Epidermal melanocyte (primary cell): ENCODE data around the gene TRDMT1.

Source experiments
- DNase-seq: peaks from one replicate; pipeline ENCODE4 v3.0.0; 2011; ENCODE audit warnings: low spot score; ENCODE audit not compliant: insufficient read length

Gene TRDMT1

DNA sequence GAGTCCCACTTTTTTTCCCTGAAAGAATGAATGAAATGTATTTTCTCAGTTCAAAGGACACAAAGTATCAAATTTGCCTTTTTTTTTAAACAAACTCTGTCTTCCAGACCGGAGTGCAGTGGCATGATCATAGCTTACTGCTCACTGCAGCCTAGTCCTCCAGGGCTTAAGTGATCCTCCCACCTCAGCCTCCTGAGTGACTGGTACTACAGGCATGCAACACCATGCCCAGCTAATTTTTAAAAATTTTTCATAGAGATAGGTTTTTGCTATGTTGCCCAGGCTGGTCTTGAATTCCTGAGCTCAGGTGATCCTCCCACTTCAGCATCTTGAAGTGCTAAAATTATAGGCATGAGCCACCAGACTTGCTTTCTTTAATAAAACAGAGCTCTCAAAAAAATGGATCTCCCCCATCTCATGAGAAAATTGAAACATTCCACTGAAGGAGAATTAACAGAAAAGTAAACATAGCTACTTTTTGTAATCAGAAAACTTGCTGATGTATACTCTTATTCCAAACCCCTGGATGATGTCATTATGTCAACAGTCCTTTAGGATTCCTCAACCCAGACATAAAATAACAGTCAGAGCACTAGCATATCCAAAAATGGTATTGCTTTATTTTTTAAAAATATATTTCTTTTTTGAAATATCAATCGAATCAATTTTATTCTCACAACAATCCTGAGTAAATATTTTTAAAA lies 12.3 kb upstream of the TRDMT1 start:
- DNase-seq, result no peak

DNA sequence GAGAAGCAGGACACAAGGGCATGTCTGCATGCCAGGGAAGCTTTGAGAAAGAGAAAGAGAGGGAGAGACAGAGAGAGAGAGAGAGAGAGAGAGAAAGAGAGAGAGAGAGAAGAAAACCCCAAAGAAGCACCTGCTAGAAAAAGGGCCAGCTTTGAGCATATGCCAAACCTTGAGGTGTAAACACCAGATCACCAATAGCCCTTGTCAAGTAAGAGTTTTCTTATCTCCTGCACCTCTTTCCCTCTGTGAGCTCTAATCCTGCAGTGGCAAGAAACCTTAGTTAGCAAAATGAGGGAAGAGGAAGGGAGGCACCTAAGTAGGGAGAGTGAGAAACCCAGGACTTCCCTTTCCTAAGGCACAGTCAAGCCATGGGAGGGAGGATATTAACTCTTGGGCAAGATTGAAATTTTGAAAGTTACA lies 11.3 kb upstream of the TRDMT1 start:
- DNase-seq, result no peak

DNA sequence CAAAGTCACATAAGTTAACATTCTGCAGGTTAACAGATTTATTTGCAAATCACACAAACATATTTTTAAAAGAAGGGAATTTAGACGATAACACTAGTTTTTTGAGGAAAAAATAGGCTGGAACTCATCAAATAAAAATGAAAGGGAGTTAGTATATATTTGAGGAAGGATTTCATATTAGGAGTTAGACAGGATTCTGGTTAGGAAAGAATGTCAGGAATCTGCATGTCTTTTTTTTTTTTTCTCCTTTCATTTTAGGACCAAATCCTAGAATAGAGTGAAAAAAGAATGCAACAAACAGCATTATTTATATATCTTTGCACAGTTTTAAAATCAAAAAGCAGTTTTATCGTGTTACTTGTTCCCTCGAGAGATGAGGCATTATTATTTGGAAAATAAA lies 8.9 kb upstream of the TRDMT1 start:
- no peak for DNase-seq

DNA sequence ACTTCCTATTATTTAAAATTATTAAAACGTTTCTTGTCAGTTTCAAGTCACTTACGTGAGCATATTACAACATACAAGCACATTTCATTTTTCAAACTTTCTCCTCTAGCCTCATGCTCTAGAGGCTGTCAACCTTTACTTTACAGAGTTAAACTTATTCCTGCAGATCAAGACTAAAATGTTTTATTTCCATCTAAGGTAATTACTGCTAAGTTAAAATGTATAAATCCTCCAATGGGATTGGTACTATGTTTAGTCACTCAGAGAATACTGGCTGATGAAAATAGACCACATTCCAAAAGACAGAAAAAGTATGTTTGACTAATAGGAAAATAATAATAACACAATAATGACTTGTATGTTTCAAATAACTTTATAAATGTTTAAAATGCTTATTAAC lies 8.4 kb upstream of the TRDMT1 start:
- no peak for DNase-seq

DNA sequence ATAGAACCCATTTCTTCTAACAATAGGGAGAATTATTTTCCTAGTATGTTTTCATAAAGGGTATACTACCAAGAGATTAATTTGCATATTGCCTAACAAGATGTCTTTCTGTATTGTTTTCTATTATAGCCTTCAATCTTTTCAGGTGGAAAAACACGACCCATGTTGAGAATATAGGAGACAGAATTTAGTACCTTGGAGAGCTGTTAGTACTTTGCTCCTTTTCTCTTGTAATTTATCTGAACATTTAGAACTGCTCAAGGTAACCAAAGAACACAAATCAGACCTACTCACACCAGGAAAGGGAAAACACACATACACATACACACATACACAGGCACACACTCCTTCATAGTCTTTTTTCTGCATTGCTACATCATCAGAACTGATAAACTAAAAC lies 7.8 kb upstream of the TRDMT1 start:
- DNase-seq, result no peak

- DNase-seq, result no peak
Measured at GRCh38 chr10:17208476-17208875, 7.0 kb upstream of the TRDMT1 start.

GRCh38 chr10:17206210-17206709 lies 4.8 kb upstream of the TRDMT1 start:
- no peak for DNase-seq

- DNase-seq, result no peak
Measured at GRCh38 chr10:17203416-17203815, 1.9 kb upstream of the TRDMT1 start.

GRCh38 chr10:17202999-17203398 lies 1.5 kb upstream of the TRDMT1 start:
- DNase-seq, result no peak

- no peak for DNase-seq
Measured at GRCh38 chr10:17202506-17202905, 1.0 kb upstream of the TRDMT1 start.

- no peak for DNase-seq
Measured at GRCh38 chr10:17201794-17202116, 283 bp upstream of the TRDMT1 start.

GRCh38 chr10:17200001-17200911 lies 1.2 kb downstream of the TRDMT1 start:
- DNase-seq, result no peak

DNA sequence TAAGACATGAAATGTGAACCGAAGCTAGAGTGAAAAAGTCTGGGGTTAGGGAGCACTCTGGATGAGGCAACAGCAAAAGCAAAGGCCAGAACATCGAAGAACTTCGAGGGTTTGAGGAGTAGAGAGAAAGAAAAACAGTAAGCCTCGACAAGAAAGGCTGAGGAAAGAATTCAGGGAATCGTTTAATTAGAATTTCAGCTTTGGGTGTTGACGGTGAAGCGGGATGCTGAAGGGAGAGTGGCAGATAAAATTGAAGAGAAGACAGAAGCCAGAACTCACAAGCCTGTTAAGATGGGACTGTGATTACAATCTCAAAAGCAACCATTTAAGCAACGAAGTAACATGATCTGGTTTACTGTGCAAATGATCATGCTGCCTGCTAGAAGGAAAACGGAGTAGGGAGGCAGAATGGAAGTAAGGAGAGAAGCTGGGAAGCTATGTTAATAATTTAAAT lies 2.1 kb downstream of the TRDMT1 start:
- DNase-seq, result no peak

GRCh38 chr10:17196573-17196972 lies 4.9 kb downstream of the TRDMT1 start:
- no peak for DNase-seq

DNA sequence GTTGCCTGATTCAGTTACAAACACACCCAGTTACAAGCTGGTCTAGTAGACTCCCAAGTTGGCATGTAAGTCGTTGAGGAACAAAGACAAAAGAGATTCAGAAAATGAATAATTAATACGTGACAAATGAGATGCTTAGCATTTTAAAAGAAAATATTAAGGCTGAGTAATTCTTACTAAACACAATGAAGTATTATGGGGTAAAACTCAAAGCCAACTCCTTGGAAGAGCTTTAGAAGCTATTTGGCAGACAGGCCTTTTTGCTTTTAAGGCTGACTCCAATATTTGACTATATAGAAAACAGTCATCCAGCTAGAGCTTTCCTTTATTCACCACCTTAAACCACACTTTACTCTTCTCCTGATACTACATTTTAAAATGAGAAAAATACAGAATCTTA lies 5.4 kb downstream of the TRDMT1 start:
- DNase-seq, result no peak

GRCh38 chr10:17195083-17195482 lies 6.4 kb downstream of the TRDMT1 start:
- no peak for DNase-seq

DNA sequence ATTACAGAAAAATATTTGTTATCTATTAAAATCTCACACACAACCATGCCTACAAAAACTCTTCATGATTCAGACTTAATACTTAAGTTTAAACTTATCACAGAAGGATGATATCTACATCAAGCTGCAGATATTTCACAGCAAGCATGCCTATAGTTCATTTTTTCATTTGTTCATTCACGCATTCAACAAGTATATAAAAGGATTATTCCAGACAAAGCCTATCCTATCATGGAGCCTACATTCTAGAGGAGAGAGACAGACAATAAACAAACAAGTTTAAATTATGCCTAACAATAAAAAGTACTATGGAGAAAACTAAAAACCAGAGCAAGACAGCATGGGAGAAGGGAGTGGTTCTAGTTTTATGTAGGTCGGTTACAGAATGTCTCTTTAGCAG lies 10.9 kb downstream of the TRDMT1 start:
- DNase-seq, result no peak

GRCh38 chr10:17188644-17189172 lies 12.8 kb downstream of the TRDMT1 start:
- DNase-seq, result no peak

GRCh38 chr10:17185873-17186272 lies 15.6 kb downstream of the TRDMT1 start:
- DNase-seq, result no peak

- DNase-seq, result no peak
Measured at GRCh38 chr10:17183110-17183509, 18.4 kb downstream of the TRDMT1 start.

DNA sequence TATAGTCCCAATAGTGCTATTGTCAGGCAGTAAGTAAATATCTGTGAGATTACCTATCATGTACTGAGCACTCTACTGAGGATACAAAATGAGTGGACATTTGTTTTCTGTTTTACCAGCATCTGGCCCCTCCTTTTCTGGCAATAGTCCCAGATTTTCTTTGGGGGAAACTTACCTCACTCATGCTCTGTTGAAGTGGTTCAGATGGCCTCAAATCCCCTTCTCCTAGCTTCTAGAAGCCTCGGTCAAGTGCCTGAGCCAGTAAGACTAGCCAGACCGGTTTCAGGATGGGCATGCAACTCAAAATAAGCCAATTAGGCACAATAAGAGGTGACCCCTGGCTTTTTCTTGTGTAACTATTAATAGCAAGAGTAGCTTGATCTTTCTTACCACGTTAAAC lies 19.7 kb downstream of the TRDMT1 start:
- no peak for DNase-seq

DNA sequence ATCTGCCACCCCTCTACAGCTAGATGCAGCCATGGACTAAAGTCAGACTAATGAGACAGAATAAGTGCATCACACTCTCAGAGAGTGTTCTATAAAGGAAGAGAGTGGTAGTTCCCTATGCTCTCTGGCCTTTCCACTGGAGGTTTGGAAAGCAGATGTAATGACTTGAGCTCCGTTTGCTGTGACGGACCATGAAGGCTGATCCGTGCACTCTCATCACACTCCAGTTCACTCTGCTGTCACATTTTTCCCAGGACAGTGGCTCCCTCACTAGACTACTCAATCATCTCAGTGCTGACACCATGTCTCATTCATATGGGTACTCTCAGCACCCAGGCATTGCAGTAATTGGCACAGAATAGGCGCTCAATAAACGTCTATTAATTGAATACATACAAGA lies 20.4 kb downstream of the TRDMT1 start:
- DNase-seq, result no peak
